ENCODE measurements around the gene CDYL2. TPM values are rescaled to one million over a fixed set of nuclear protein-coding genes. Genes with fewer than 3 reads are reported as not detected.

The CDYL2 gene
- total RNA-seq, 4 donors from 2014 or later, result 0.83 to 6.5 (median 3.6) TPM

DNA sequence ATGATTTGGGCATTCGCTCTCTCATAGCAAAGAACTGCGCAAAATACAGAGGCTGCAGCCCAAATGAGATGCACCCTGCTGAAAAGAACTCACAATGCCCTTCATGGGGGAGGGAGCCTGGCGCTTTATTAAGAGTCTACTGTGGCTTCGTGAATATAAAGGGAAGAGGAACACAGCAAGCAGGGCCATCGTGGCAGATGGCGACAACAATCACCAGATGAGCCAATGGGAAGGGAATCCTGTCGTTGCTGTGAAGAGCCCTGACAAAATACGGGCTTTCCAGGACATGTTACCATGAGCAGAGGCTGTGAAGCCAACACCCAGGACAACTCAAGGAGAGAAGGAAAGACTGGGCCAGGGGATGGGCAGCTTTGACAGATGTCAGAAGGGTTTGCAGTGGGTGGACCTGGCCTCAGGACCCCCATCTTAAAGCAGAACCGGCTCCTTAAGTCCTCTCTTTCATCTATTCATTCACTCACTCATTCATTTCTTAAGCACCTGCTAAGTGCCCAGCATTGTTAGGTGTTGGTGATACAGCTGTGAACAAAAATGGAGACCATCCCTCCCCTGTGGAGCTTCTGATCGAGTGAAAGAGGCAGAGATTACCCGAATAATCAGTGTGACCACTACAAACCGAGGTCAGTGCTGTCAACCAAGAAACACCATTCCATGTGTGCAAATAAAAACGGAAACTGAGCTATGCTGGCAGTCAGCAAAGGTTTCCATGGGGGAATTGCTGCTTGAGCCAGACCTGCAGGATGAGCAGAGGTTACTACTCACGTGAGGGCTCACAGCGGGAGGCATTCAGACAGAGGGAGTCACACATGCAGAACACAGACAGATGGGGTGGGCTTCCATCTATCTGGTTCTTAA, 137.8 kb downstream of the CDYL2 start:
- H3K4me3 ChIP-seq, result no peak overlapping the region
- 57% methylated on average over 15 of the region's 15 CpGs for WGBS

DNA sequence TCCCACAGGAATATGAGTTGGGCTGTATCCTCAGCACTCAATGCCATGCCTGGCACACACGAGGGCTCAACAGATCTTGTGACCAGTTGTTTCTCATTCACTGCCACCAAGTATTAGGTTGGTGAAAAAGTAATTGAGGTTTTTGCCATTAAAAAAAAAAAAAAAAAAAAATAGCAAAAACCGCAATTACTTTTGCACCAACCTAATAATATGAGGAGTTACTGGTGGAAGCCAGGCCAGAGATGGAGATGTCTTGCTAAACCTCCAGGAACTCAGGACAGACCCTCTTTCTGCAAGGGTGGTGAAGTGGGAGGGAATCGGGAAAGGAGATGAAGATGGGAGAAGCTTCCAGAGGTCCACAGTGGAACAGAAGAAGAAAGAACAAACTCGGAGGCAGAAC, 139.0 kb downstream of the CDYL2 start:
- Histone ChIP-seq H3K27ac (replicated peaks in 1 of 4) (no peak overlapping the region), H3K27me3 (no peaks in the 10 kb centered on the region), H3K36me3 (no peaks in the 10 kb centered on the region), H3K4me3 (no peak overlapping the region), H3K4me1 (no peaks in the 10 kb centered on the region), H3K9me3 (no peaks in the 10 kb centered on the region)
- intact Hi-C loops (cut with DNase I), result no loop called here
- no peak for TF ChIP-seq POLR2A (IDR thresholded peaks at IDR 0.05; ENCODE audit: low read depth)
- TF ChIP-seq CTCF (IDR thresholded peaks at IDR 0.05), result no peak
- no peak for TF ChIP-seq EP300 (IDR thresholded peaks at IDR 0.05)
- no peak for TF ChIP-seq POLR2AphosphoS5 (IDR thresholded peaks at IDR 0.05)
- WGBS, result 93% methylated on average over 4 of the region's 4 CpGs
- peak; percentile 34 for DNase-seq (ENCODE audit: extremely low spot score)

More for the DNA sequence above, 137.8 kb downstream of the CDYL2 start:
- intact Hi-C loops (cut with DNase I), result no loop called here
- H3K27me3 ChIP-seq, result no peaks in the 10 kb centered on the region
- no peaks in the 10 kb centered on the region for H3K9me3 ChIP-seq
- no peak overlapping the region for H3K27ac ChIP-seq (replicated peaks in 1 of 4)
- no peaks in the 10 kb centered on the region for H3K36me3 ChIP-seq
- H3K4me1 ChIP-seq, result no peaks in the 10 kb centered on the region
- TF ChIP-seq CTCF (IDR thresholded peaks at IDR 0.05) (no peak), POLR2A (IDR thresholded peaks at IDR 0.05; ENCODE audit: low read depth) (no peak), EP300 (IDR thresholded peaks at IDR 0.05) (no peak), POLR2AphosphoS5 (IDR thresholded peaks at IDR 0.05) (no peak)
- peak; percentile 60 for DNase-seq (ENCODE audit: extremely low spot score)

DNA sequence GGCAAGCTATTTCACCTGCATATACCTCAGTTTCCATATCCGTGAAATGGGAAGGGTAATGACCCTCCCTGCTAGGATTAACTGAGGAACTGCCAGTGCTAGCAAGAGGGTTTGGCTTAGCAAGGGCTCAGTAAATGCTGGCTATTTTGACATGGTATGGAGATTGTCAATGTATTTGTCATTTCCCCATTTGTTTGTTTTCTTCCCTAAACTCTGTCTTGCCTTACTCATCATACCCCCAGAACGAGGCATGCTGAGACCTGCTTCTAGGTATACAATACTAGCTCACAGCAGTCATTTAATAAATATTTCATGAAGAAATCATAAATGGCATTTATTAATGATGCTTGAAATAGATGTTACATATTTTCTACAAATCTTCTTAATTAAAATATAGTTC, 139.6 kb downstream of the CDYL2 start:
- intact Hi-C loops (cut with DNase I), result no loop called here
- peaks cover 0 to 4% (median 0%) of the 10 kb centered on the region in 4 donors for H3K9me3 ChIP-seq
- TF ChIP-seq EP300 (IDR thresholded peaks at IDR 0.05) (no peak), POLR2AphosphoS5 (IDR thresholded peaks at IDR 0.05) (no peak), CTCF (IDR thresholded peaks at IDR 0.05) (no peak), POLR2A (IDR thresholded peaks at IDR 0.05; ENCODE audit: low read depth) (no peak)
- H3K27ac ChIP-seq (replicated peaks in 1 of 4), result no peak overlapping the region
- DNase-seq (ENCODE audit: extremely low spot score), result no peak
- H3K36me3 ChIP-seq, result no peaks in the 10 kb centered on the region
- H3K4me3 ChIP-seq, result no peak overlapping the region
- no peaks in the 10 kb centered on the region for H3K4me1 ChIP-seq
- H3K27me3 ChIP-seq, result no peaks in the 10 kb centered on the region
- WGBS, result 77% methylated on average over 2 of the region's 2 CpGs

DNA sequence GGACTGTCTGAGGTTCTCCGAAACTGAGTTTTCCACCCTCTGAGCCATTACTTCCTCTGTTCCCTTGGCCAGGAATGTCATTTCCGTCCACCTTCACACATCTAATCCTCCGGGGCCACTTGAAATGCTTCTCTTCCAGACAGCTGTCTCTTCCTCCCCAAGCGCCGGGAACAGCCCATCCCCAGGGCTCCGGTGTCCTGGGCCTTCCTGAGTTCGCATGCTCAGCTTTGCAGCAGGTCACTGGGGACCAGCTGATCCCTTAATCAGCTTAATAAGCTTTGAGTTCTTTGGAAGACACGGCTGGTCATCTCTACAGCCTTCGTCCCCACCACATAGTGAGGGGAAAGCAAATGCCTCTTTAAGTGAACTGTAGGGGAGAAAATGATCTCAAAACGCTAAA, 140.2 kb downstream of the CDYL2 start:
- intact Hi-C loops (cut with DNase I), result no loop called here

More for the DNA sequence above, 140.2 kb downstream of the CDYL2 start:
- WGBS, result 72% methylated on average over 10 of the region's 10 CpGs
- H3K9me3 ChIP-seq, result peaks cover 0 to 7% (median 2%) of the 10 kb centered on the region in 4 donors
- H3K4me1 ChIP-seq, result no peaks in the 10 kb centered on the region
- no peak overlapping the region for H3K4me3 ChIP-seq
- H3K36me3 ChIP-seq, result no peaks in the 10 kb centered on the region
- TF ChIP-seq POLR2AphosphoS5 (IDR thresholded peaks at IDR 0.05), result no peak
- no peak for TF ChIP-seq CTCF (IDR thresholded peaks at IDR 0.05)
- TF ChIP-seq EP300 (IDR thresholded peaks at IDR 0.05), result no peak
- TF ChIP-seq POLR2A (IDR thresholded peaks at IDR 0.05; ENCODE audit: low read depth), result no peak
- peak; percentile 64 for DNase-seq (ENCODE audit: extremely low spot score)
- H3K27ac ChIP-seq (replicated peaks in 1 of 4), result no peak overlapping the region
- no peaks in the 10 kb centered on the region for H3K27me3 ChIP-seq
